ENCODE data around the gene GNPDA1.

DNA sequence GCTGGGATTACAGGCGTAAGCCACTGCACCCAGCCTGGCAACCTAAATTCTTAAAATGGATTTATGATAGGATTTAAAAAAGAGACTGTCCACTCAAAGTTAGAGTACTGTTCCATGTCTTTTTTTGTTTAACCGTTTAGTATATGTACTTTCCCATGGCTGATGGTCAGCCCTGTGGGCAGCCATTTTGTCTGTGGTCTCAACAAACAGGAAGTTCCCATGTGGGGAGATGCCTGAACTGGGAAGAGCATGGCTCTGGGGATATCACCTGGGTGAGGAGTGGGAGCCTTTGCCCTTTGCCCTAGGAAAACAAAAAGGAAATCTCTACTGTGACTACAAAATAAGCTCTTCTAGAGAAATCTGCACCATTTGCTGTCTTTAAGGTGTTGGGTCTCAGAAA, 27.5 kb upstream of the GNPDA1 start:
- TF ChIP-seq, protein P1, sequence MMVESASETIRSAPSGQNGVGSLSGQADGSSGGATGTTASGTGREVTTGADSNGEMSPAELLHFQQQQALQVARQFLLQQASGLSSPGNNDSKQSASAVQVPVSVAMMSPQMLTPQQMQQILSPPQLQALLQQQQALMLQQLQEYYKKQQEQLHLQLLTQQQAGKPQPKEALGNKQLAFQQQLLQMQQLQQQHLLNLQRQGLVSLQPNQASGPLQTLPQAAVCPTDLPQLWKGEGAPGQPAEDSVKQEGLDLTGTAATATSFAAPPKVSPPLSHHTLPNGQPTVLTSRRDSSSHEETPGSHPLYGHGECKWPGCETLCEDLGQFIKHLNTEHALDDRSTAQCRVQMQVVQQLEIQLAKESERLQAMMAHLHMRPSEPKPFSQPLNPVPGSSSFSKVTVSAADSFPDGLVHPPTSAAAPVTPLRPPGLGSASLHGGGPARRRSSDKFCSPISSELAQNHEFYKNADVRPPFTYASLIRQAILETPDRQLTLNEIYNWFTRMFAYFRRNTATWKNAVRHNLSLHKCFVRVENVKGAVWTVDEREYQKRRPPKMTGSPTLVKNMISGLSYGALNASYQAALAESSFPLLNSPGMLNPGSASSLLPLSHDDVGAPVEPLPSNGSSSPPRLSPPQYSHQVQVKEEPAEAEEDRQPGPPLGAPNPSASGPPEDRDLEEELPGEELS (CRISPR knock-in tag; IDR thresholded peaks at IDR 0.05; ENCODE audit: borderline replicate concordance), result no peak
- TF ChIP-seq, protein P2, sequence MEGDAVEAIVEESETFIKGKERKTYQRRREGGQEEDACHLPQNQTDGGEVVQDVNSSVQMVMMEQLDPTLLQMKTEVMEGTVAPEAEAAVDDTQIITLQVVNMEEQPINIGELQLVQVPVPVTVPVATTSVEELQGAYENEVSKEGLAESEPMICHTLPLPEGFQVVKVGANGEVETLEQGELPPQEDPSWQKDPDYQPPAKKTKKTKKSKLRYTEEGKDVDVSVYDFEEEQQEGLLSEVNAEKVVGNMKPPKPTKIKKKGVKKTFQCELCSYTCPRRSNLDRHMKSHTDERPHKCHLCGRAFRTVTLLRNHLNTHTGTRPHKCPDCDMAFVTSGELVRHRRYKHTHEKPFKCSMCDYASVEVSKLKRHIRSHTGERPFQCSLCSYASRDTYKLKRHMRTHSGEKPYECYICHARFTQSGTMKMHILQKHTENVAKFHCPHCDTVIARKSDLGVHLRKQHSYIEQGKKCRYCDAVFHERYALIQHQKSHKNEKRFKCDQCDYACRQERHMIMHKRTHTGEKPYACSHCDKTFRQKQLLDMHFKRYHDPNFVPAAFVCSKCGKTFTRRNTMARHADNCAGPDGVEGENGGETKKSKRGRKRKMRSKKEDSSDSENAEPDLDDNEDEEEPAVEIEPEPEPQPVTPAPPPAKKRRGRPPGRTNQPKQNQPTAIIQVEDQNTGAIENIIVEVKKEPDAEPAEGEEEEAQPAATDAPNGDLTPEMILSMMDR (IDR thresholded peaks at IDR 0.05 in 2 of 3, conservative IDR thresholded peaks at IDR 0.05 in 1 of 3; ENCODE audit: insufficient read depth in 2 of 3, low read depth in 1 of 3, low read length in 3 of 3), result no peak
- TF ChIP-seq CBFB (CRISPR knock-in tag; IDR thresholded peaks at IDR 0.05) (no peak), GABPA (tag; conservative IDR thresholded peaks at IDR 0.05; ENCODE audit: low read depth) (no peak), ESRRA (IDR thresholded peaks at IDR 0.05; ENCODE audit: borderline replicate concordance, low read depth) (no peak), STAT5B (CRISPR knock-in tag; IDR thresholded peaks at IDR 0.05) (no peak), RBFOX2 (IDR thresholded peaks at IDR 0.05; ENCODE audit: low read depth, low read length) (no peak), ARID3B (CRISPR knock-in tag; IDR thresholded peaks at IDR 0.05; ENCODE audit: borderline replicate concordance) (no peak), MAFK (IDR thresholded peaks at IDR 0.05; ENCODE audit: low read length) (no peak), ATF4 (CRISPR knock-in tag; IDR thresholded peaks at IDR 0.05) (no peak)
- TF ChIP-seq, protein P3, sequence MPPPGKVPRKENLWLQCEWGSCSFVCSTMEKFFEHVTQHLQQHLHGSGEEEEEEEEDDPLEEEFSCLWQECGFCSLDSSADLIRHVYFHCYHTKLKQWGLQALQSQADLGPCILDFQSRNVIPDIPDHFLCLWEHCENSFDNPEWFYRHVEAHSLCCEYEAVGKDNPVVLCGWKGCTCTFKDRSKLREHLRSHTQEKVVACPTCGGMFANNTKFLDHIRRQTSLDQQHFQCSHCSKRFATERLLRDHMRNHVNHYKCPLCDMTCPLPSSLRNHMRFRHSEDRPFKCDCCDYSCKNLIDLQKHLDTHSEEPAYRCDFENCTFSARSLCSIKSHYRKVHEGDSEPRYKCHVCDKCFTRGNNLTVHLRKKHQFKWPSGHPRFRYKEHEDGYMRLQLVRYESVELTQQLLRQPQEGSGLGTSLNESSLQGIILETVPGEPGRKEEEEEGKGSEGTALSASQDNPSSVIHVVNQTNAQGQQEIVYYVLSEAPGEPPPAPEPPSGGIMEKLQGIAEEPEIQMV (tag; conservative IDR thresholded peaks at IDR 0.05; ENCODE audit: low read depth), result no peak
